Epithelial cell of esophagus (primary cell): ENCODE results near the gene CYP1B1.

Experiments used
- DNase-seq: peaks from one replicate; pipeline ENCODE4 v3.0.0; 2010; ENCODE audit warnings: low read depth
- H3K4me3 ChIP-seq: 2 replicates; pipeline ENCODE4 v1.5.1; 2011; ENCODE audit warnings: mild to moderate bottlenecking, low read length, control low read depth
- TF ChIP-seq, protein P1 (sequence below): IDR thresholded peaks from 2 replicates; pipeline ENCODE4 v1.5.1; 2011; ENCODE audit warnings: low read depth, mild to moderate bottlenecking, low read length, control low read depth, inconsistent platforms; ENCODE audit not compliant: insufficient read depth; ENCODE audit errors: missing control alignments

The CYP1B1 gene

DNA sequence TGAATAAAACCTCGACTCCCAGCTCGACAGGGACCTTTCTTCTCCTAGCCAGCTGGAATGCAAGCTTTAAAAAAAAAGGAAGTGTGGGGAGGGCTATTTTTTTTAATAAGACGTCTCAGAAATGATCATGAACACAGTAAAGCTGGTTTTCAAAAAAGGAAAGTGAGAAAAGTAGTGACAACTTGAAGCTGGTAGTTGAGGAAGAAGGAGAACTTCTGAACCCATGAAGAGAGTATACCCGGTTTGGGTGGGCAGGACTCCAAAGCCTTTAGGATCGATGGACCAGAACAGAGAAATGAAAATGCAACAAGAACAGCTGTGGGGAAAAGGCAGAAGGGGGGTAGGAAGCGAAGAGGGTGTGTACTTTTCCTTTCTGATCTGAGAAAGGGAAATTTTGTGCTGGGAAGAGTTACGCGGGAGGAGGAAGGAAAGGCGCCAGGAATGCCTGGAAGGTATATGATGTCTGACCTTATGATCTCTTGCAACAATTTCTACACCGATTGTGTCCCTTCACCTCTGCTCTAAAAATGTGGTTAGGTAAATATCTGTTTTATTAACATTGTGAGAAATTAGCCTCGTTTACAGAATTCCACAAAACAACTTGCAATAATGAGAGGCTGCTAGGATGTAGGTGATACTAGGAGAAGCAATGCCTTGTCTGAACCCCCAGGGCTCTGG, 22.6 kb upstream of the CYP1B1 start:
- no peak overlapping the region for H3K4me3 ChIP-seq
- no peak for DNase-seq
- TF ChIP-seq, protein P1, sequence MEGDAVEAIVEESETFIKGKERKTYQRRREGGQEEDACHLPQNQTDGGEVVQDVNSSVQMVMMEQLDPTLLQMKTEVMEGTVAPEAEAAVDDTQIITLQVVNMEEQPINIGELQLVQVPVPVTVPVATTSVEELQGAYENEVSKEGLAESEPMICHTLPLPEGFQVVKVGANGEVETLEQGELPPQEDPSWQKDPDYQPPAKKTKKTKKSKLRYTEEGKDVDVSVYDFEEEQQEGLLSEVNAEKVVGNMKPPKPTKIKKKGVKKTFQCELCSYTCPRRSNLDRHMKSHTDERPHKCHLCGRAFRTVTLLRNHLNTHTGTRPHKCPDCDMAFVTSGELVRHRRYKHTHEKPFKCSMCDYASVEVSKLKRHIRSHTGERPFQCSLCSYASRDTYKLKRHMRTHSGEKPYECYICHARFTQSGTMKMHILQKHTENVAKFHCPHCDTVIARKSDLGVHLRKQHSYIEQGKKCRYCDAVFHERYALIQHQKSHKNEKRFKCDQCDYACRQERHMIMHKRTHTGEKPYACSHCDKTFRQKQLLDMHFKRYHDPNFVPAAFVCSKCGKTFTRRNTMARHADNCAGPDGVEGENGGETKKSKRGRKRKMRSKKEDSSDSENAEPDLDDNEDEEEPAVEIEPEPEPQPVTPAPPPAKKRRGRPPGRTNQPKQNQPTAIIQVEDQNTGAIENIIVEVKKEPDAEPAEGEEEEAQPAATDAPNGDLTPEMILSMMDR = no peak

DNA sequence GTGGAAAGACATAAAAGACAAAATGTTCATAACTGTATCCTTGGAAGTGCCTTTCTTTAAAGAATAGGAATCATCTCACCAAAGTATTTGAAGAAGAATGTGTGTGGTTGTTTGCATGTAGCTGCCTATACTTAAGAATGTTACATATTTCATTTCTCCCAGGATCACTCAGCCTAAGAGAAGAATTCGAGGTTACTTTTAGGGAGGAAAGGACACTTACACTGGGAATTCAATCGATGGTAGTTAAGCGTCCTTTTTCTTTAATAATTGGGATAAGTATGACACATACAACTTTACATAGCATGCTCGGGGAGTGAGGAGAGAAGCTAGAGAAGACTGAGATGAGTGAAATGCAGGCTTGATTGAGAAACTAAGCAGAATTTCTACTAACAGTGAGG, 22.0 kb upstream of the CYP1B1 start:
- TF ChIP-seq, protein P1 = no peak
- no peak overlapping the region for H3K4me3 ChIP-seq
- DNase-seq = peak; percentile 38

DNA sequence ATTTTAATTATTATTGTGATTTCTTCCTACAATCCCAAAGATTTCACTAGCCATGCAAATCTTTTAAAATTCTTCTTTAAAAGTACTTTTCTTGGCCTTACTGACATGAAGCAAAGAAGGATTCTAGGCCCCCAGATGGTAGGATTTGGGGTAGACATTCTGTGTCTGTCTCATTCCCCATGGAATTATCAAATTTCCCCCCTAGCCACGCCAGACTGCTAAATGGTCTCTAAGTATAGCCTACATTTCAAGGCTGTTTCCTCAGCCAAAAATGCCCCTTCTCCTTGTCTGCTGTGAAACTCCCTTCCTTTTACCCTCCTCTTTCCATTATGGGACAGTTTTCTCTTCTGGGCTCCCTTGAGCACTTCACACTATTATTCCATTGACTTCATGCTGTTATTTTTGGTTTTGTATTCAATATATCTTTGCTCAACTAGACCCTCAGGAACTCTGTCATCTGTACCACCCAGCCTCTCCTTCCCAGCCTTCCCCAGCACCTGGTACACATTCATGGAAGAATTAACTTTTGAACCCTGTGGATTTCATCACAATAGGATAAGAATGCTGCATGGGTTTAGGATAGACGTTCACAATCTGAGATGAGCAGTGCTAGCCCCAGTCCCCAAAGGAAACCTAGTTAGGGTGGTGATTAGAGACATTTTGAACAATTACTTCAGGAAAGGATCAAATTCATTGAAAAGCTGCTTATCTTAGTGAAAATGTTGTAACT, 21.5 kb upstream of the CYP1B1 start:
- TF ChIP-seq, protein P1 = no peak
- H3K4me3 ChIP-seq = no peak overlapping the region
- no peak for DNase-seq

DNA sequence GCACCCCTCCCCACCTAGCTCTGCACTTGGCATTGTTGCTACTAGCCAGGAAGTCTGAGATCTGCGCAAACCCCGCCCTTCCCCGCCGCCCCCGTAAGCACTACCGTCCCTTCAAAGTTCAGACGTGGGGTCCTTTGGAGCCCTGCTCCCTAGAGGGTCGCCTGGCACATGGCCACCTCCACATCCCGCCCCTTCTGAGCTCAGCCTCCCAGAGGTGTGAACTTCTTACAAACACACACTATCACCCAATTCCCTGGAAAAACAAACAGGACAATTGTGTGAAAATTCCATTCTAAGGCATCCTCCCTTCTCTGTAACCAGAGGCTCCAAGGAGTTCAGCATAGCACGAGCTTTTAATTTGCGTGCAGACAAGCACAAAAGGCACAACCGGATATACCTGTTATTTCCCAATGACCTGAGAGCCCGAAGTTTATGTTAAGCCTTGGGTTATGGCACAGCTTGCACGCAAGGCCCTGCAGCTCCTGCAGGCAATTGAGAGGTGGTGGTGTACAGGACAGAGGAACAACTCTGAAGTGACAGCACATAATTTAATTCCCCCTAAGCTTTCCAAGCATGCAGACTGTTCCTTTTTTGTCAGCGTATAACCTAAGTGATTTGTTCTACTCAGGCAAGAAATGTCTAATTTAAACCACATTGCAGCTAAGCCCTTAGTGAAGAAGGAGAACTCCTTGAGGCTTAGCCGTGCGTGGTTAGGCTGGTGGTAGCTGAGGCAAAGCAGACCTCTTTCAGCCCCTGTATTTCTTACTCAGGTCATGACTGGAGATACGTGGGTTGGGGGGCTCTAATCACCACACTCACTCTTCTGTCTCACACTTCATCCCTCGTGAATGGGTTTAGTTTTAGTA, 20.3 kb upstream of the CYP1B1 start:
- DNase-seq = peak; percentile 97
- TF ChIP-seq, protein P1 = no peak
- no peak overlapping the region for H3K4me3 ChIP-seq

DNA sequence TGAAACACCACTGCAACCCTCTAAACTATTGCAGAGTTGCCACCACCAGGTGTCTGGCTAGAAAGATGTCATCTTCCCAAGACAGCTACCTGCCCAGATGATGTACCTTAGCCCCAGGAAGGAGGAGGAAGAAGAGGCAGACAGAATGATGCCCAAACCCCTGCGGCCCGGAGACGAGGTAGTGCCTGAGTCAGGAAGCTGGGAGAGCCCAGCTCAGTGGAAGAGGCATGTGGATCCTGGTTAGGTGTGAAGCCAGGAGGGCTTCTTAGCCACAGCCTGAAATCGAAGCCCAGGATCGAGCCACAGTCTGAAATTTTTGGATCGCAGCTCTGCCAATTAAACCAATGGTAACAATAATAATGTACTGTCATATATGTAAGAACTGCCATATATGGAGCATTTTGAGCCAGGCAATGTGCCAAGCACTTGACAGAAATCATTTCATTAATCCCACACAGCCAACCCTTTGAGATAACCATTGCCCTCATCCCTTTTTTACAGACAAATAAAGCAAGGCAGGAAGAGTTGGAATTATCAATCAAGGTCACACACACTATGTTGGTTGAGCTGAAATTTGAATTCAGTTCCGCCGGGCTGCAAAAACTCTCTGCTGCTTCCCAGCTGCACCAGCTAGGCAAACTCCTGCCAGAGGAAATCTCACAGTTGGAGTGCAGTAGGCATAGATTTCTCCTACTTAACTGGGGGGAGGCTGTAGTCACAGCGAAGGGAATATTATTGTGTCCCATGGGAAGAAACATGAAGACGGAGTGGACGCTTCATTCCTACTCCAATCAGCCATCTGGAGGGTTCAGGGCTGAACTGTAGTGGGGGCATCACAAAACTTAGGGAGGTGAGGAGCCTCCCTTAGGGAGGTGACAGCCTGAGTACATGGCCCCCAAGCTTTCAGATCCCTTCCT, 19.4 kb upstream of the CYP1B1 start:
- TF ChIP-seq, protein P1 = no peak
- no peak overlapping the region for H3K4me3 ChIP-seq
- no peak for DNase-seq

DNA sequence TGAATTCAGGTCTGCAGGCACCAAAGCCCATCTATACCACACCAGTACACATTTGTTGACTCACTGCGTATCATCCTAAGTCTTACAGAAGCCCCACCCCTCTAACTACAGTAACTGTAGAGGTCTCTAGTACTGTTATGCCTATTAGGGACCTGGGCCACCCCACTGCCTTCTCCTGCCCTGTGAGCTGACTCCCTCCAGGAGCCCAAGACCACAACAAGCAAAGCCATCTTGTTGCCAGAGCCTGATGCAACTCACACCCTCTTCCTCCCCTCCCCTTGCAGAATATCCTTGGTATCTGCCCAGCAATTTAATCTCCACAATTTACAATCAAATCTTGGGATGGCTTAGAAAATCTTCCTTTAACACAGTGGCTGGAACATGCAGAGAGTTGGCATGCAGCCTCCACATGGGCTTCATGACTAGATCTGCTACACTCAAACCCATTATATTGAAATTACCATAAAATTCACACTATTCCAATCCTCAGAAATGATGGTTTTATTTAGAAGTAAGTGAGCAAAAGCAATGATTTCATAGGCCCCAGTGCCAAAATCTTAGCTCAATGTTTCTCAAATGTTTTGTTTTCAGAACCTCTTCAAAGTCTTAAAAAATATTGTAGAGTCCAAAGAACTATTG, 17.7 kb upstream of the CYP1B1 start:
- DNase-seq = peak; percentile 53
- no peak overlapping the region for H3K4me3 ChIP-seq
- TF ChIP-seq, protein P1 = no peak
